Osteocyte (in vitro differentiated cells): ENCODE data around the gene PCED1B. TPM values are rescaled to one million over a fixed set of nuclear protein-coding genes. Genes with fewer than 3 reads are reported as not detected.

ENCODE experiments used
- DNase-seq: peaks from one replicate; pipeline ENCODE4 v3.0.0; 2021; ENCODE audit warnings: mixed read lengths; ENCODE audit not compliant: unreplicated experiment; ENCODE audit errors: extremely low spot score
- H3K27ac Mint-ChIP-seq: one replicate; pipeline ENCODE4 v1.8.0; 2021; ENCODE audit warnings: mild to moderate bottlenecking, mixed read lengths; ENCODE audit not compliant: unreplicated experiment
- H3K27me3 Mint-ChIP-seq: one replicate; pipeline ENCODE4 v1.8.0; 2021; ENCODE audit warnings: mixed read lengths; ENCODE audit not compliant: unreplicated experiment
- H3K36me3 Mint-ChIP-seq: one replicate; pipeline ENCODE4 v1.8.0; 2021; ENCODE audit warnings: mixed read lengths; ENCODE audit not compliant: unreplicated experiment
- H3K4me1 Mint-ChIP-seq: one replicate; pipeline ENCODE4 v1.8.0; 2021; ENCODE audit warnings: mixed read lengths; ENCODE audit not compliant: unreplicated experiment
- H3K4me3 Mint-ChIP-seq: one replicate; pipeline ENCODE4 v1.8.0; 2021; ENCODE audit warnings: mild to moderate bottlenecking, moderate library complexity, mixed read lengths; ENCODE audit not compliant: unreplicated experiment
- H3K9me3 Mint-ChIP-seq: one replicate; pipeline ENCODE4 v1.8.0; 2021; ENCODE audit warnings: mixed read lengths; ENCODE audit not compliant: unreplicated experiment
- microRNA-seq: library from miRNA; unstranded; fragments of <30 nt; microRNA quantifications from one replicate; pipeline ENCODE4 v1.1.0, GENCODE V29; 2020; ENCODE audit not compliant: unreplicated experiment
- total RNA-seq: library from RNA; stranded (reverse); gene quantifications from 2 replicates; pipeline ENCODE4 v1.2.1, GENCODE V29; 2021
- TF ChIP-seq, protein P1 (sequence below): fragments of 200-600 bp; sonication (generic); IDR thresholded peaks from 2 replicates; pipeline ENCODE4 v1.5.0; 2021; ENCODE audit warnings: antibody characterized with exemption, mild to moderate bottlenecking, moderate library complexity

PCED1B gene
- total RNA-seq, 1 donor from 2014 or later, result 1.6 TPM

DNA sequence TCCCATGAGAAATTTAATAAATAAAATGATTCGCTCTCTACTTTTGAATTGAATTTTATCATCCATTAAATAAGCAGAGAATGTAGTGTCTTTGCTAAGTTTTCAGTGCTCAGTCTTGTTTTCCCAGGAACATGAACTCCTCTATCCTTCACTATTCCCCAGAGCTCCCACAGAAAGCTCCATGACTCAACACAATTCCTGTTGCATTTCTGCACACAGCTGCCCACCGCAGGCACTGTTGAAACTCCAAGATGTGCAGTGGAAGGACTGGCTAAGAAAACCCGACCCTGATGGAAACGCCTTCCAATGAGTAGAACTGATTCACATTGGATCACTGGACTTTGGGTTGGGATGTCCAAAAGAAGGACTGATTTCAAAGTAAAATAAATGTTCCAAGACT is 202.8 kb downstream of the PCED1B start:
- Mint-ChIP-seq H3K36me3 (no peaks in the 10 kb centered on the region), H3K27me3 (no peaks in the 10 kb centered on the region), H3K9me3 (peaks cover 5% of the 10 kb centered on the region), H3K4me1 (peaks cover 33% of the 10 kb centered on the region), H3K27ac (peak overlapping the region; percentile 72), H3K4me3 (no peak overlapping the region)
- TF ChIP-seq, protein P1, sequence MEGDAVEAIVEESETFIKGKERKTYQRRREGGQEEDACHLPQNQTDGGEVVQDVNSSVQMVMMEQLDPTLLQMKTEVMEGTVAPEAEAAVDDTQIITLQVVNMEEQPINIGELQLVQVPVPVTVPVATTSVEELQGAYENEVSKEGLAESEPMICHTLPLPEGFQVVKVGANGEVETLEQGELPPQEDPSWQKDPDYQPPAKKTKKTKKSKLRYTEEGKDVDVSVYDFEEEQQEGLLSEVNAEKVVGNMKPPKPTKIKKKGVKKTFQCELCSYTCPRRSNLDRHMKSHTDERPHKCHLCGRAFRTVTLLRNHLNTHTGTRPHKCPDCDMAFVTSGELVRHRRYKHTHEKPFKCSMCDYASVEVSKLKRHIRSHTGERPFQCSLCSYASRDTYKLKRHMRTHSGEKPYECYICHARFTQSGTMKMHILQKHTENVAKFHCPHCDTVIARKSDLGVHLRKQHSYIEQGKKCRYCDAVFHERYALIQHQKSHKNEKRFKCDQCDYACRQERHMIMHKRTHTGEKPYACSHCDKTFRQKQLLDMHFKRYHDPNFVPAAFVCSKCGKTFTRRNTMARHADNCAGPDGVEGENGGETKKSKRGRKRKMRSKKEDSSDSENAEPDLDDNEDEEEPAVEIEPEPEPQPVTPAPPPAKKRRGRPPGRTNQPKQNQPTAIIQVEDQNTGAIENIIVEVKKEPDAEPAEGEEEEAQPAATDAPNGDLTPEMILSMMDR, result no peak
- DNase-seq, result no peak

Small RNAs within 50 kb of the gene (microRNA-seq; reads per million reads assigned to microRNA genes)
- not detected for gene MIR4698

Other genes starting within 250 kb of the PCED1B start
- gene AMIGO2, start 338 bp downstream of the PCED1B start, total RNA-seq, result 16.3 and 16.9 TPM in 2 replicates